Natural killer cell (primary cell): ENCODE data around the gene XIRP2. TPM values are rescaled to one million over a fixed set of nuclear protein-coding genes. Genes with fewer than 3 reads are reported as not detected.

Source experiments
- ATAC-seq, 3 donors: fragments of 150-1000 bp in 2 of 3; fragments of 200-7000 bp in 1 of 3; cut with Tn5 transposase; 1 replicate in 1 of 3; 2 replicates in 2 of 3; pipeline ENCODE4 v1.10.0; 2021; ENCODE audit warnings: mild to moderate bottlenecking in 2 of 3, moderate library complexity in 2 of 3
- DNase-seq, 2 donors: peaks; one replicate each; pipeline versions ENCODE4 v3.0.0 to v3.0.0-alpha.2; 2013 to 2021; ENCODE audit warnings: mixed read lengths in 1 of 2
- H3K27ac ChIP-seq: one replicate; pipeline ENCODE4 v1.5.1; 2013; ENCODE audit warnings: mild to moderate bottlenecking, low read length
- H3K27me3 ChIP-seq: one replicate; pipeline ENCODE4 v1.6.1; 2013; ENCODE audit warnings: low read length; ENCODE audit not compliant: control insufficient read depth, insufficient read depth
- H3K36me3 ChIP-seq: one replicate; pipeline ENCODE4 v1.6.1; 2013; ENCODE audit warnings: low read length; ENCODE audit not compliant: control insufficient read depth, insufficient read depth
- H3K4me1 ChIP-seq: one replicate; pipeline ENCODE4 v1.6.1; 2013; ENCODE audit warnings: low read length; ENCODE audit not compliant: control insufficient read depth, insufficient read depth
- H3K4me3 ChIP-seq: one replicate; pipeline ENCODE4 v1.5.1; 2013; ENCODE audit warnings: low read length
- H3K9me3 ChIP-seq: one replicate; pipeline ENCODE4 v1.6.1; 2013; ENCODE audit warnings: low read length; ENCODE audit not compliant: control insufficient read depth, insufficient read depth
- H3K27ac Mint-ChIP-seq, 2 donors: one replicate each; pipeline ENCODE4 v1.8.0; 2022; ENCODE audit warnings: mild to moderate bottlenecking in 2 of 2, mixed read lengths in 2 of 2, moderate library complexity in 1 of 2
- H3K27me3 Mint-ChIP-seq, 2 donors: one replicate each; pipeline ENCODE4 v1.8.0; 2022; ENCODE audit warnings: low read depth in 2 of 2, mixed read lengths in 2 of 2
- H3K36me3 Mint-ChIP-seq: one replicate; pipeline ENCODE4 v1.8.0; 2022; ENCODE audit warnings: mixed read lengths
- H3K4me1 Mint-ChIP-seq, 2 donors: one replicate each; pipeline ENCODE4 v1.8.0; 2022; ENCODE audit warnings: mixed read lengths in 2 of 2
- H3K4me3 Mint-ChIP-seq: one replicate; pipeline ENCODE4 v1.8.0; 2022; ENCODE audit warnings: mild to moderate bottlenecking, moderate library complexity, mixed read lengths
- H3K9me3 Mint-ChIP-seq, 2 donors: one replicate each; pipeline ENCODE4 v1.8.0; 2022; ENCODE audit warnings: mixed read lengths in 2 of 2
- CTCF ChIP-seq: fragments of 200-600 bp; IDR thresholded peaks from one replicate; pipeline ENCODE4 v1.8.0; 2022; ENCODE audit warnings: antibody characterized with exemption
- WGBS: methylation state at CpG from one replicate; pipeline ENCODE4 v1.1.7; 2013; ENCODE audit warnings: missing lambda C conversion rate; ENCODE audit not compliant: insufficient coverage; 5-methylcytosine and 5-hydroxymethylcytosine counted together
- intact Hi-C: fragments of 100-400 bp; cut with micrococcal nuclease; formaldehyde crosslinking; loops from one replicate; pipeline ENCODE4 v1.14.2; 2022
- total RNA-seq, 4 donors: library from RNA; stranded (reverse); fragments of 120-200 nt in 1 of 4; gene quantifications; one replicate each; pipeline versions ENCODE4 v1.2.3 to v1.2.4, GENCODE V29; 2013 to 2022

The XIRP2 gene
- total RNA-seq, 3 donors from 2014 or later (not counting 1 experiment from before 2014, with no cell fraction given): 0.16 TPM; not detected in 2

- intact Hi-C loops: no loop called here
- ATAC-seq: no peak
- no peak for DNase-seq
Measured at GRCh38 chr2:167135706-167136105, 247.4 kb downstream of the XIRP2 start.

GRCh38 chr2:167136879-167137596 is 248.8 kb downstream of the XIRP2 start:
- Mint-ChIP-seq H3K36me3 (no peaks in the 10 kb centered on the region), H3K27me3 (no peaks in the 10 kb centered on the region), H3K4me3 (no peak overlapping the region), H3K4me1 (no peaks in the 10 kb centered on the region), H3K9me3 (peaks cover 2 to 3% of the 10 kb centered on the region in 2 donors), H3K27ac (no peak overlapping the region)
- 72% methylated on average over 4 of the region's 5 CpGs for WGBS
- H3K27ac ChIP-seq: no peak overlapping the region
- H3K4me3 ChIP-seq: no peak overlapping the region
- H3K4me1 ChIP-seq: no peaks in the 10 kb centered on the region
- DNase-seq (no peak), ATAC-seq (no peak)
- TF ChIP-seq CTCF: no peak
- intact Hi-C loops: no loop called here
- H3K36me3 ChIP-seq: no peaks in the 10 kb centered on the region
- no peaks in the 10 kb centered on the region for H3K27me3 ChIP-seq
- H3K9me3 ChIP-seq: no peaks in the 10 kb centered on the region

More at GRCh38 chr2:167135706-167136105, 247.4 kb downstream of the XIRP2 start:
- no peak overlapping the region for H3K27ac ChIP-seq
- 2% methylated on average over 4 of the region's 4 CpGs for WGBS
- Mint-ChIP-seq H3K9me3 (peaks cover 2 to 3% of the 10 kb centered on the region in 2 donors), H3K27me3 (no peaks in the 10 kb centered on the region), H3K4me1 (no peaks in the 10 kb centered on the region), H3K27ac (no peak overlapping the region), H3K36me3 (no peaks in the 10 kb centered on the region), H3K4me3 (no peak overlapping the region)
- H3K27me3 ChIP-seq: no peaks in the 10 kb centered on the region
- H3K4me3 ChIP-seq: no peak overlapping the region
- H3K9me3 ChIP-seq: no peaks in the 10 kb centered on the region
- H3K36me3 ChIP-seq: no peaks in the 10 kb centered on the region
- no peak for TF ChIP-seq CTCF
- no peaks in the 10 kb centered on the region for H3K4me1 ChIP-seq

GRCh38 chr2:167140330-167140729 is 252.1 kb downstream of the XIRP2 start:
- TF ChIP-seq CTCF: no peak
- H3K9me3 ChIP-seq: no peaks in the 10 kb centered on the region
- ATAC-seq: no peak
- no peak overlapping the region for H3K27ac ChIP-seq
- Mint-ChIP-seq H3K4me3 (no peak overlapping the region), H3K27ac (no peak overlapping the region), H3K36me3 (no peaks in the 10 kb centered on the region), H3K27me3 (no peaks in the 10 kb centered on the region), H3K4me1 (no peaks in the 10 kb centered on the region), H3K9me3 (peaks cover 5 to 9% of the 10 kb centered on the region in 2 donors)
- H3K4me1 ChIP-seq: no peaks in the 10 kb centered on the region
- no peaks in the 10 kb centered on the region for H3K36me3 ChIP-seq
- DNase-seq: no peak
- intact Hi-C loops: no loop called here
- no peaks in the 10 kb centered on the region for H3K27me3 ChIP-seq
- 85% methylated on average over 6 of the region's 6 CpGs for WGBS
- no peak overlapping the region for H3K4me3 ChIP-seq

GRCh38 chr2:167140767-167141166 is 252.5 kb downstream of the XIRP2 start:
- DNase-seq (no peak), ATAC-seq (no peak)
- intact Hi-C loops: no loop called here
- Histone ChIP-seq H3K36me3 (no peaks in the 10 kb centered on the region), H3K9me3 (no peaks in the 10 kb centered on the region), H3K27ac (no peak overlapping the region), H3K4me1 (no peaks in the 10 kb centered on the region), H3K27me3 (no peaks in the 10 kb centered on the region), H3K4me3 (no peak overlapping the region)
- Mint-ChIP-seq H3K4me3 (no peak overlapping the region), H3K27ac (no peak overlapping the region), H3K36me3 (no peaks in the 10 kb centered on the region), H3K4me1 (no peaks in the 10 kb centered on the region), H3K9me3 (peaks cover 5 to 10% of the 10 kb centered on the region in 2 donors), H3K27me3 (no peaks in the 10 kb centered on the region)
- no peak for TF ChIP-seq CTCF
- 89% methylated on average over 4 of the region's 4 CpGs for WGBS
